Stimulated activated effector memory CD8-positive, alpha-beta T cell treated with anti-CD3 and anti-CD28 coated beads, Interleukin-12 subunit alpha, Interleukin-12 subunit beta, amount 100 ng/mL, for 72 hours (primary cell): ENCODE measurements around the gene PLP1.
"Not testable (repeated sequence)": the region's sequence is repeated elsewhere in the genome, so short reads cannot be mapped to it uniquely, and the experiment has no call there.

Source experiments
- ATAC-seq: fragments of 150-1000 bp; cut with Tn5 transposase; 2 replicates; pipeline ENCODE4 v1.10.0; 2021
- DNase-seq, 2 donors: peaks; one replicate each; pipeline ENCODE4 v3.0.0; 2021 to 2022; ENCODE audit warnings: low spot score in 2 of 2
- H3K27ac Mint-ChIP-seq: one replicate; pipeline ENCODE4 v1.8.0; 2022; ENCODE audit warnings: mild to moderate bottlenecking, mixed read lengths
- H3K36me3 Mint-ChIP-seq: one replicate; pipeline ENCODE4 v1.8.0; 2022; ENCODE audit warnings: mild to moderate bottlenecking, mixed read lengths
- H3K4me1 Mint-ChIP-seq: one replicate; pipeline ENCODE4 v1.8.0; 2022; ENCODE audit warnings: mixed read lengths
- H3K4me3 Mint-ChIP-seq: one replicate; pipeline ENCODE4 v1.8.0; 2022; ENCODE audit warnings: mild to moderate bottlenecking, mixed read lengths
- H3K9me3 Mint-ChIP-seq: one replicate; pipeline ENCODE4 v1.8.0; 2022; ENCODE audit warnings: mixed read lengths

Gene PLP1

GRCh38 chrX:103776546-103776945 is at the start of gene PLP1:
PLP1 (plus strand) TSS chrX:103776840; CDS start chrX:103776996, 156 bp downstream.
- Mint-ChIP-seq H3K9me3 (no peaks in the 10 kb centered on the region), H3K27ac (no peak within 1 kb of the TSS), H3K36me3 (no peaks in the 10 kb centered on the region), H3K4me1 (no peaks in the 10 kb centered on the region), H3K4me3 (no peak within 1 kb of the TSS)
- ATAC-seq (no peak), DNase-seq (no peak)

- Mint-ChIP-seq H3K9me3 (no peaks in the 10 kb centered on the region), H3K4me1 (peaks cover 9% of the 10 kb centered on the region), H3K27ac (no peak overlapping the region), H3K36me3 (no peaks in the 10 kb centered on the region), H3K4me3 (no peak overlapping the region)
- DNase-seq (no peak), ATAC-seq (no peak)
These were observed 49.5 kb upstream of the PLP1 start for GRCh38 chrX:103727115-103727514.

GRCh38 chrX:103729015-103729414 is 47.6 kb upstream of the PLP1 start:
- DNase-seq: no peak
- no peaks in the 10 kb centered on the region for H3K9me3 Mint-ChIP-seq
- no peak for ATAC-seq
- no peak overlapping the region for H3K27ac Mint-ChIP-seq
- H3K36me3 Mint-ChIP-seq: no peaks in the 10 kb centered on the region
- peaks cover 9% of the 10 kb centered on the region for H3K4me1 Mint-ChIP-seq
- no peak overlapping the region for H3K4me3 Mint-ChIP-seq

GRCh38 chrX:103730147-103730795 is 46.4 kb upstream of the PLP1 start:
- Mint-ChIP-seq H3K9me3 (no peaks in the 10 kb centered on the region), H3K36me3 (no peaks in the 10 kb centered on the region), H3K4me3 (no peak overlapping the region), H3K4me1 (peaks cover 9% of the 10 kb centered on the region), H3K27ac (no peak overlapping the region)
- no peak for DNase-seq
- ATAC-seq: no peak

GRCh38 chrX:103730796-103731493 is 45.7 kb upstream of the PLP1 start:
- no peak overlapping the region for H3K27ac Mint-ChIP-seq
- DNase-seq (no peak), ATAC-seq (no peak)
- no peaks in the 10 kb centered on the region for H3K9me3 Mint-ChIP-seq
- no peak overlapping the region for H3K4me3 Mint-ChIP-seq
- no peaks in the 10 kb centered on the region for H3K36me3 Mint-ChIP-seq
- peaks cover 9% of the 10 kb centered on the region for H3K4me1 Mint-ChIP-seq

- no peak overlapping the region for H3K4me3 Mint-ChIP-seq
- no peak for ATAC-seq
- no peaks in the 10 kb centered on the region for H3K36me3 Mint-ChIP-seq
- H3K9me3 Mint-ChIP-seq: no peaks in the 10 kb centered on the region
- no peak for DNase-seq
- no peak overlapping the region for H3K27ac Mint-ChIP-seq
- H3K4me1 Mint-ChIP-seq: peaks cover 9% of the 10 kb centered on the region
These were observed 43.6 kb upstream of the PLP1 start for GRCh38 chrX:103733017-103733416.

GRCh38 chrX:103734125-103734760 is 42.4 kb upstream of the PLP1 start:
- Mint-ChIP-seq H3K36me3 (no peaks in the 10 kb centered on the region), H3K4me1 (peaks cover 9% of the 10 kb centered on the region), H3K27ac (no peak overlapping the region), H3K9me3 (no peaks in the 10 kb centered on the region), H3K4me3 (no peak overlapping the region)
- DNase-seq (no peak), ATAC-seq (peak; percentile 63)

- Mint-ChIP-seq H3K4me3 (no peak overlapping the region), H3K9me3 (no peaks in the 10 kb centered on the region), H3K4me1 (no peaks in the 10 kb centered on the region), H3K36me3 (no peaks in the 10 kb centered on the region), H3K27ac (no peak overlapping the region)
- ATAC-seq (no peak), DNase-seq (no peak)
These were observed 38.9 kb upstream of the PLP1 start for GRCh38 chrX:103737696-103738095.

GRCh38 chrX:103739421-103739820 is 37.2 kb upstream of the PLP1 start:
- no peaks in the 10 kb centered on the region for H3K9me3 Mint-ChIP-seq
- no peak overlapping the region for H3K27ac Mint-ChIP-seq
- H3K4me1 Mint-ChIP-seq: no peaks in the 10 kb centered on the region
- H3K36me3 Mint-ChIP-seq: no peaks in the 10 kb centered on the region
- ATAC-seq: no peak
- no peak for DNase-seq
- H3K4me3 Mint-ChIP-seq: no peak overlapping the region

- Mint-ChIP-seq H3K4me1 (no peaks in the 10 kb centered on the region), H3K27ac (no peak overlapping the region), H3K36me3 (no peaks in the 10 kb centered on the region), H3K9me3 (no peaks in the 10 kb centered on the region), H3K4me3 (no peak overlapping the region)
- ATAC-seq (no peak), DNase-seq (no peak)
These were observed 34.8 kb upstream of the PLP1 start for GRCh38 chrX:103741879-103742278.

- Mint-ChIP-seq H3K27ac (no peak overlapping the region), H3K36me3 (no peaks in the 10 kb centered on the region), H3K4me3 (no peak overlapping the region), H3K4me1 (no peaks in the 10 kb centered on the region), H3K9me3 (no peaks in the 10 kb centered on the region)
- no peak for ATAC-seq
- DNase-seq: no peak
These were observed 34.3 kb upstream of the PLP1 start for GRCh38 chrX:103742339-103742738.

GRCh38 chrX:103747163-103747562 is 29.5 kb upstream of the PLP1 start:
- no peaks in the 10 kb centered on the region for H3K4me1 Mint-ChIP-seq

GRCh38 chrX:103754401-103754800 is 22.2 kb upstream of the PLP1 start:
- Mint-ChIP-seq H3K9me3 (no peaks in the 10 kb centered on the region), H3K36me3 (no peaks in the 10 kb centered on the region), H3K4me3 (no peak overlapping the region), H3K4me1 (no peaks in the 10 kb centered on the region), H3K27ac (no peak overlapping the region)
- DNase-seq (no peak), ATAC-seq (no peak)

More at GRCh38 chrX:103747163-103747562, 29.5 kb upstream of the PLP1 start:
- no peak overlapping the region for H3K27ac Mint-ChIP-seq
- no peak overlapping the region for H3K4me3 Mint-ChIP-seq
- no peaks in the 10 kb centered on the region for H3K9me3 Mint-ChIP-seq
- DNase-seq: no peak
- no peaks in the 10 kb centered on the region for H3K36me3 Mint-ChIP-seq
- no peak for ATAC-seq

GRCh38 chrX:103756736-103757135 is 19.9 kb upstream of the PLP1 start:
- DNase-seq (no peak), ATAC-seq (no peak)
- Mint-ChIP-seq H3K4me3 (no peak overlapping the region), H3K4me1 (no peaks in the 10 kb centered on the region), H3K9me3 (no peaks in the 10 kb centered on the region), H3K36me3 (no peaks in the 10 kb centered on the region), H3K27ac (no peak overlapping the region)

- Mint-ChIP-seq H3K4me1 (no peaks in the 10 kb centered on the region), H3K36me3 (no peaks in the 10 kb centered on the region), H3K4me3 (no peak overlapping the region), H3K27ac (no peak overlapping the region), H3K9me3 (no peaks in the 10 kb centered on the region)
- ATAC-seq (no peak), DNase-seq (no peak)
These were observed 18.1 kb upstream of the PLP1 start for GRCh38 chrX:103758555-103758954.

GRCh38 chrX:103763541-103763940 is 13.1 kb upstream of the PLP1 start:
- not testable (repeated sequence) for H3K4me1 Mint-ChIP-seq, H3K4me3 Mint-ChIP-seq, H3K9me3 Mint-ChIP-seq, DNase-seq, ATAC-seq, H3K36me3 Mint-ChIP-seq, H3K27ac Mint-ChIP-seq
